K562 (cell line): Measurements from ENCODE around the gene PHF12. TPM values are rescaled to one million over a fixed set of nuclear protein-coding genes. Genes with fewer than 3 reads are reported as not detected.

Experiments
- CBFA2T3 ChIP-seq: fragments of 450-650 bp; IDR thresholded peaks from 2 replicates; pipeline ENCODE4 v1.6.1; 2017
- CHD2 ChIP-seq: IDR thresholded peaks from 2 replicates; pipeline ENCODE4 v1.6.1; 2011; ENCODE audit warnings: low read depth, low read length
- DNMT1 ChIP-seq: fragments of 450-650 bp; IDR thresholded peaks from 2 replicates; pipeline ENCODE4 v1.6.1; 2016; ENCODE audit warnings: antibody characterized with exemption, mild to moderate bottlenecking
- E2F8 ChIP-seq: fragments of 450-650 bp; IDR thresholded peaks from 2 replicates; pipeline ENCODE4 v1.7.1; 2018; ENCODE audit warnings: mild to moderate bottlenecking, low read depth; ENCODE audit not compliant: partially characterized antibody
- FOXM1 ChIP-seq, 2 experiments: fragments of 450-650 bp in 1 of 2; sonication (generic) in 1 of 2; formaldehyde crosslinking in 1 of 2; IDR thresholded peaks; 2 replicates each; pipeline versions ENCODE4 v1.6.1 to v1.9.0; 2017 to 2022; ENCODE audit warnings: low read depth in 2 of 2, mild to moderate bottlenecking in 2 of 2, missing genetic modification reagents in 1 of 2, moderate library complexity in 1 of 2
- HBP1 ChIP-seq: fragments of 450-650 bp; formaldehyde crosslinking; IDR thresholded peaks from 2 replicates; pipeline ENCODE4 v1.4.0; 2022; ENCODE audit warnings: missing genetic modification characterization
- ILF3 ChIP-seq: fragments of 450-650 bp; IDR thresholded peaks from 2 replicates; pipeline ENCODE4 v1.6.1; 2018; ENCODE audit warnings: antibody characterized with exemption, mild to moderate bottlenecking, moderate library complexity, borderline replicate concordance
- KLF13 ChIP-seq: fragments of 450-650 bp; IDR thresholded peaks from 2 replicates; pipeline ENCODE4 v1.6.1; 2016; ENCODE audit warnings: missing genetic modification characterization, low read depth, mild to moderate bottlenecking, missing compliant biosample characterization, moderate library complexity, borderline replicate concordance
- KLF6 ChIP-seq: fragments of 250-450 bp; sonication (Bioruptor Pico); IDR thresholded peaks from 2 replicates; pipeline ENCODE4 v1.4.0; 2020; ENCODE audit warnings: mild to moderate bottlenecking, moderate library complexity, borderline replicate concordance
- NFATC3 ChIP-seq: fragments of 450-650 bp; IDR thresholded peaks from 2 replicates; pipeline ENCODE4 v1.6.1; 2017; ENCODE audit warnings: mild to moderate bottlenecking
- NR4A1 ChIP-seq, 2 experiments: fragments of 250-450 bp in 1 of 2; fragments of 450-650 bp in 1 of 2; sonication (Bioruptor Pico) in 1 of 2; IDR thresholded peaks; 2 replicates each; pipeline versions ENCODE4 v1.4.0 to v1.6.1; 2016 to 2020; ENCODE audit warnings: mild to moderate bottlenecking in 2 of 2, missing compliant biosample characterization in 1 of 2, missing genetic modification characterization in 1 of 2, moderate library complexity in 1 of 2
- PTTG1 ChIP-seq: fragments of 450-650 bp; IDR thresholded peaks from 2 replicates; pipeline ENCODE4 v1.6.1; 2016; ENCODE audit warnings: low read depth, mild to moderate bottlenecking, missing genetic modification characterization, missing compliant biosample characterization
- SRSF3 ChIP-seq: fragments of 200-400 bp; formaldehyde crosslinking; IDR thresholded peaks from 2 replicates; pipeline ENCODE4 v1.6.1; 2016; ENCODE audit warnings: mild to moderate bottlenecking, low read length, moderate library complexity; ENCODE audit not compliant: insufficient read depth
- SRSF9 ChIP-seq: fragments of 200-400 bp; formaldehyde crosslinking; IDR thresholded peaks from 2 replicates; pipeline ENCODE4 v1.6.1; 2017; ENCODE audit warnings: low read depth, low read length, borderline replicate concordance
- ZNF140 ChIP-seq: fragments of 250-450 bp; sonication (Bioruptor Pico); IDR thresholded peaks from 2 replicates; pipeline ENCODE4 v1.8.0; 2021; ENCODE audit warnings: moderate library complexity, mild to moderate bottlenecking, inconsistent platforms
- ZNF174 ChIP-seq: fragments of 250-450 bp; sonication (Bioruptor Pico); IDR thresholded peaks from 2 replicates; pipeline ENCODE4 v1.4.0; 2020; ENCODE audit warnings: mild to moderate bottlenecking
- ZNF699 ChIP-seq: fragments of 250-450 bp; sonication (Bioruptor Pico); IDR thresholded peaks from 2 replicates; pipeline ENCODE4 v1.8.0; 2021; ENCODE audit warnings: mild to moderate bottlenecking, moderate library complexity; ENCODE audit not compliant: insufficient replicate concordance
- ZNF785 ChIP-seq: fragments of 250-450 bp; sonication (Bioruptor Pico); IDR thresholded peaks from 2 replicates; pipeline ENCODE4 v1.4.0; 2020; ENCODE audit warnings: mild to moderate bottlenecking
- polyA plus RNA-seq, 8 experiments: library from polyadenylated mRNA; depleted of rRNA in 4 of 8; stranded (reverse) in 5 of 8; unstranded in 3 of 8; fragments of >200 nt; fragmentation: Nextera tagmentation in 2 of 8; fragmentation: Illumina TruSeq in 1 of 8; extraction: Ambion mirVana in 2 of 8; extraction: Trizol in 1 of 8; gene quantifications; 2 replicates each; pipeline versions ENCODE4 v1.2.1 to v1.2.3, GENCODE V29; 2011 to 2014; ENCODE audit warnings: inconsistent platforms in 1 of 8, missing spikeins in 1 of 8
- total RNA-seq, 7 experiments: library from RNA; depleted of rRNA in 6 of 7; stranded (reverse); fragments of >200 nt in 6 of 7; fragmentation: Illumina TruSeq in 2 of 7; extraction: Trizol in 2 of 7; gene quantifications; 2 replicates each; pipeline versions ENCODE4 v1.2.1 to v1.2.3, GENCODE V29; 2011 to 2021; ENCODE audit warnings: low replicate concordance in 1 of 7
- TF ChIP-seq, protein P1 (sequence below): fragments of 450-650 bp; IDR thresholded peaks from 2 replicates; pipeline ENCODE4 v1.6.1; 2016; ENCODE audit warnings: borderline replicate concordance

PHF12 gene
- total and polyA plus RNA-seq, 9 of the 15 experiments (the other 6 are each of a cell fraction or from before 2014, with no cell fraction given), result 0.82 to 31.3 (median 13.5) TPM

DNA sequence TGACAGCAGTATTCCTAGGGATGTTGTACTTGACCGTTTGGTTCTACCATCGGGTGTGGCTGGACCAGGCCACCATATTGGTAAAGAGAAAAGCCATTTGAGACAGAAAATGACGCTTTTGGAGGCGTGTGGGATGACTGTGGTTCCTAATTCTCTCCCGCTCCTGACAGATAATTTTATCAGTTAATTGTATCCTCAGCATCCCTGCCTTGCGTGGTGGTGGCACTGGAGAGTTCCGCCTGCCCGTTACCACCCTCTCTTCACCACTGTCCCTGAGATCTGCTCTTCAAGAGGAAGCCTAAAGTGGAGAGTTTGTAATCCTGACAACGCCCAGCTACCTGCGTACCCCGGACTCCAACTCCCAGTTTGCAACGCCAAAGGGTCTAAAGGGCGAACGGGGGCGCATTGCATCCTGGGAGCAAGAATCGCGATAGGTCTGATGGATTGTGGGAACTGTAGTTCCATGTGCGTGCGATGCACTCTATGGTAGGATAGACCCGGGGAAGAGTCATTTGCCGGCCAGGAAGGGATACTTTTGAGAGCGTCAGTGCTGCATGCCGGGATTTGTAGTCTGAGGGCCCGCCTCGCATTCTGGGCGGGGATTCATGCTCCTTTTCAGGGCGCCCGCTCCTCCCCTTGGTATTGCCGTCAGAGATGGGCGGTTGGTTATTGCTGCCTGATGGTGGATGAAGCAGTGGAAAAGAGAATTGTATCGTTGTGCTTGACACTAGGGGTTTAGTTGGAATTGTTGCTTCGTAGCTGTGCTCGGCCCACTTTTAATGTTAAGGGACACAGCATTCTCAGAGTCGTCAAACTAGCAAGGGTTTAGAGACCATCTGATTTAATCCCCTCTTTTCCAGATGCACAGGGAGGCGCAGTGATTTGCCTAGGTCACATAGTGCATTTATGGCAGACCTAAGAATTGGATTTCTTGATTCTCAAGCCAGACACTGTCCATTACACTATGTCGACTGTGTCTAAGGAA lies 965 bp upstream of the PHF12 start (continued):
- TF ChIP-seq SRSF3 (no peak), HBP1 (CRISPR knock-in tag) (no peak), NFATC3 (0 out of 2 replicates have a peak, but pooled peaks have one; percentile 21), E2F8 (peak; percentile 31), ZNF174 (CRISPR knock-in tag) (no peak), CHD2 (peak; percentile 98), SRSF9 (no peak), KLF6 (CRISPR knock-in tag) (peak; percentile 90; the same call in 1 of the 2 replicates), ZNF140 (CRISPR knock-in tag) (no peak), FOXM1 (IDR thresholded peaks at IDR 0.05; ENCODE audit: low read depth) (no peak), FOXM1 (CRISPR knock-in tag; IDR thresholded peaks at IDR 0.05; ENCODE audit: low read depth) (no peak), KLF13 (tag) (peak; percentile 91), ZNF785 (CRISPR knock-in tag) (no peak), ZNF699 (no peak), CBFA2T3 (no peak), NR4A1 (CRISPR knock-in tag; IDR thresholded peaks at IDR 0.05) (0 out of 2 replicates have a peak, but pooled peaks have one; percentile 39), NR4A1 (tag; IDR thresholded peaks at IDR 0.05) (peak; percentile 90), DNMT1 (0 out of 2 replicates have a peak, but pooled peaks have one; percentile 51), PTTG1 (tag) (peak; percentile 58), ILF3 (no peak)
- TF ChIP-seq, protein P1, sequence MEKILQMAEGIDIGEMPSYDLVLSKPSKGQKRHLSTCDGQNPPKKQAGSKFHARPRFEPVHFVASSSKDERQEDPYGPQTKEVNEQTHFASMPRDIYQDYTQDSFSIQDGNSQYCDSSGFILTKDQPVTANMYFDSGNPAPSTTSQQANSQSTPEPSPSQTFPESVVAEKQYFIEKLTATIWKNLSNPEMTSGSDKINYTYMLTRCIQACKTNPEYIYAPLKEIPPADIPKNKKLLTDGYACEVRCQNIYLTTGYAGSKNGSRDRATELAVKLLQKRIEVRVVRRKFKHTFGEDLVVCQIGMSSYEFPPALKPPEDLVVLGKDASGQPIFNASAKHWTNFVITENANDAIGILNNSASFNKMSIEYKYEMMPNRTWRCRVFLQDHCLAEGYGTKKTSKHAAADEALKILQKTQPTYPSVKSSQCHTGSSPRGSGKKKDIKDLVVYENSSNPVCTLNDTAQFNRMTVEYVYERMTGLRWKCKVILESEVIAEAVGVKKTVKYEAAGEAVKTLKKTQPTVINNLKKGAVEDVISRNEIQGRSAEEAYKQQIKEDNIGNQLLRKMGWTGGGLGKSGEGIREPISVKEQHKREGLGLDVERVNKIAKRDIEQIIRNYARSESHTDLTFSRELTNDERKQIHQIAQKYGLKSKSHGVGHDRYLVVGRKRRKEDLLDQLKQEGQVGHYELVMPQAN, result no peak; the same call in none of the 2 replicates
